SU-DHL-6 (cell line): ENCODE data around the gene CCNQ.

ENCODE experiments used
- H2AFZ ChIP-seq: fragments of 200-600 bp; sonication (generic); 2 replicates; pipeline ENCODE4 v1.6.1; 2014; ENCODE audit warnings: low read depth, mild to moderate bottlenecking, moderate library complexity, mixed read lengths, antibody characterized with exemption, low read length; ENCODE audit not compliant: severe bottlenecking
- H3F3A ChIP-seq: fragments of 200-600 bp; shearing (Covaris generic); 2 replicates; pipeline ENCODE4 v1.6.0; 2016; ENCODE audit warnings: antibody characterized with exemption, mild to moderate bottlenecking; ENCODE audit not compliant: insufficient read depth
- H3K27ac ChIP-seq: fragments of 200-600 bp; sonication (generic); 2 replicates; pipeline ENCODE4 v1.5.1; 2016; ENCODE audit warnings: low read depth, mild to moderate bottlenecking, low read length, moderate library complexity, mixed read lengths
- H3K27me3 ChIP-seq: fragments of 200-600 bp; sonication (generic), shearing (Covaris generic); 2 replicates; pipeline ENCODE4 v1.6.0; 2014; ENCODE audit warnings: mild to moderate bottlenecking, low read length
- H3K36me3 ChIP-seq: fragments of 200-600 bp; sonication (generic); 2 replicates; pipeline ENCODE4 v1.6.1; 2014; ENCODE audit warnings: mild to moderate bottlenecking, low read length, mixed read lengths
- H3K4me2 ChIP-seq: fragments of 300-600, 200-600 bp; shearing (Covaris generic), sonication (generic); 2 replicates; pipeline ENCODE4 v1.6.0; 2014; ENCODE audit warnings: low read length, low read depth, mild to moderate bottlenecking; ENCODE audit not compliant: poor library complexity, severe bottlenecking
- H3K4me3 ChIP-seq: fragments of 200-600 bp; sonication (generic); 2 replicates; pipeline ENCODE4 v1.5.1; 2014; ENCODE audit warnings: antibody characterized with exemption, low read length, mild to moderate bottlenecking, mixed read lengths; ENCODE audit not compliant: insufficient read depth, poor library complexity, severe bottlenecking
- H3K79me2 ChIP-seq: fragments of 200-600 bp; sonication (generic); 2 replicates; pipeline ENCODE4 v1.6.1; 2014; ENCODE audit warnings: mild to moderate bottlenecking, low read length, moderate library complexity; ENCODE audit not compliant: insufficient read depth
- H3K9ac ChIP-seq: fragments of 200-600 bp; sonication (generic); 2 replicates; pipeline ENCODE4 v1.7.0; 2014; ENCODE audit warnings: mild to moderate bottlenecking, low read length
- H3K9me2 ChIP-seq: fragments of 200-600 bp; sonication (generic); replicated peaks from 2 replicates; pipeline ENCODE4 v1.6.1; 2014; ENCODE audit warnings: low read length; ENCODE audit not compliant: insufficient read depth
- H3K9me3 ChIP-seq: fragments of 200-600 bp; sonication (generic); 2 replicates; pipeline ENCODE4 v1.6.1; 2014; ENCODE audit warnings: low read length, mixed read lengths; ENCODE audit not compliant: insufficient read depth
- H4K20me1 ChIP-seq: fragments of 200-600 bp; sonication (generic); 2 replicates; pipeline ENCODE4 v1.6.1; 2014; ENCODE audit warnings: low read depth, mild to moderate bottlenecking, antibody characterized with exemption, low read length, moderate library complexity, mixed read lengths
- EZH2phosphoT487 ChIP-seq: fragments of 200-600 bp; sonication (generic), shearing (Covaris generic); conservative IDR thresholded peaks from 2 replicates; pipeline ENCODE4 v1.6.1; 2018; ENCODE audit warnings: mild to moderate bottlenecking, antibody characterized with exemption, low read length, moderate library complexity, mixed read lengths
- TF ChIP-seq, protein P1 (sequence below): fragments of 200-600 bp; sonication (generic); IDR thresholded peaks from one replicate; pipeline ENCODE4 v1.5.1; 2017; ENCODE audit warnings: antibody characterized with exemption, mild to moderate bottlenecking, low read length, moderate library complexity; ENCODE audit not compliant: insufficient read depth, poor library complexity, severe bottlenecking

CCNQ gene

GRCh38 chrX:153626025-153626633 is 27.2 kb upstream of the CCNQ start:
- no peak for TF ChIP-seq EZH2phosphoT487
- TF ChIP-seq, protein P1, sequence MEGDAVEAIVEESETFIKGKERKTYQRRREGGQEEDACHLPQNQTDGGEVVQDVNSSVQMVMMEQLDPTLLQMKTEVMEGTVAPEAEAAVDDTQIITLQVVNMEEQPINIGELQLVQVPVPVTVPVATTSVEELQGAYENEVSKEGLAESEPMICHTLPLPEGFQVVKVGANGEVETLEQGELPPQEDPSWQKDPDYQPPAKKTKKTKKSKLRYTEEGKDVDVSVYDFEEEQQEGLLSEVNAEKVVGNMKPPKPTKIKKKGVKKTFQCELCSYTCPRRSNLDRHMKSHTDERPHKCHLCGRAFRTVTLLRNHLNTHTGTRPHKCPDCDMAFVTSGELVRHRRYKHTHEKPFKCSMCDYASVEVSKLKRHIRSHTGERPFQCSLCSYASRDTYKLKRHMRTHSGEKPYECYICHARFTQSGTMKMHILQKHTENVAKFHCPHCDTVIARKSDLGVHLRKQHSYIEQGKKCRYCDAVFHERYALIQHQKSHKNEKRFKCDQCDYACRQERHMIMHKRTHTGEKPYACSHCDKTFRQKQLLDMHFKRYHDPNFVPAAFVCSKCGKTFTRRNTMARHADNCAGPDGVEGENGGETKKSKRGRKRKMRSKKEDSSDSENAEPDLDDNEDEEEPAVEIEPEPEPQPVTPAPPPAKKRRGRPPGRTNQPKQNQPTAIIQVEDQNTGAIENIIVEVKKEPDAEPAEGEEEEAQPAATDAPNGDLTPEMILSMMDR, result no peak
- Histone ChIP-seq H2AFZ (no peak overlapping the region), H3K27me3 (no peaks in the 10 kb centered on the region)

GRCh38 chrX:153625271-153626024 is 26.5 kb upstream of the CCNQ start:
- Histone ChIP-seq H4K20me1 (no peaks in the 10 kb centered on the region), H3F3A (no peaks in the 10 kb centered on the region), H3K36me3 (no peaks in the 10 kb centered on the region), H3K4me3 (no peak overlapping the region), H2AFZ (no peak overlapping the region), H3K27ac (no peak overlapping the region), H3K9me3 (no peaks in the 10 kb centered on the region), H3K79me2 (no peaks in the 10 kb centered on the region), H3K9me2 (no peaks in the 10 kb centered on the region), H3K4me2 (no peak overlapping the region), H3K9ac (no peak overlapping the region), H3K27me3 (no peaks in the 10 kb centered on the region)
- no peak for TF ChIP-seq EZH2phosphoT487
- TF ChIP-seq, protein P1, result no peak

More at GRCh38 chrX:153626025-153626633, 27.2 kb upstream of the CCNQ start:
- H3K36me3 ChIP-seq, result no peaks in the 10 kb centered on the region
- no peaks in the 10 kb centered on the region for H3K9me2 ChIP-seq
- H3K27ac ChIP-seq, result no peak overlapping the region
- no peak overlapping the region for H3K9ac ChIP-seq
- H3F3A ChIP-seq, result no peaks in the 10 kb centered on the region
- no peak overlapping the region for H3K4me3 ChIP-seq
- no peak overlapping the region for H3K4me2 ChIP-seq
- H4K20me1 ChIP-seq, result no peaks in the 10 kb centered on the region
- no peaks in the 10 kb centered on the region for H3K9me3 ChIP-seq
- no peaks in the 10 kb centered on the region for H3K79me2 ChIP-seq

- no peaks in the 10 kb centered on the region for H3K36me3 ChIP-seq
- no peak for TF ChIP-seq EZH2phosphoT487
- TF ChIP-seq, protein P1, result no peak
- no peaks in the 10 kb centered on the region for H3K27me3 ChIP-seq
- H3F3A ChIP-seq, result no peaks in the 10 kb centered on the region
- no peaks in the 10 kb centered on the region for H3K9me3 ChIP-seq
- no peak overlapping the region for H3K27ac ChIP-seq
- H4K20me1 ChIP-seq, result no peaks in the 10 kb centered on the region
- H3K4me3 ChIP-seq, result no peak overlapping the region
- no peak overlapping the region for H3K9ac ChIP-seq
- no peaks in the 10 kb centered on the region for H3K79me2 ChIP-seq
- H3K4me2 ChIP-seq, result no peak overlapping the region
- no peak overlapping the region for H2AFZ ChIP-seq
- H3K9me2 ChIP-seq, result no peaks in the 10 kb centered on the region
Measured at GRCh38 chrX:153624196-153625091, 25.5 kb upstream of the CCNQ start.
